ENCODE measurements around the gene C1QL3.

The C1QL3 gene

DNA sequence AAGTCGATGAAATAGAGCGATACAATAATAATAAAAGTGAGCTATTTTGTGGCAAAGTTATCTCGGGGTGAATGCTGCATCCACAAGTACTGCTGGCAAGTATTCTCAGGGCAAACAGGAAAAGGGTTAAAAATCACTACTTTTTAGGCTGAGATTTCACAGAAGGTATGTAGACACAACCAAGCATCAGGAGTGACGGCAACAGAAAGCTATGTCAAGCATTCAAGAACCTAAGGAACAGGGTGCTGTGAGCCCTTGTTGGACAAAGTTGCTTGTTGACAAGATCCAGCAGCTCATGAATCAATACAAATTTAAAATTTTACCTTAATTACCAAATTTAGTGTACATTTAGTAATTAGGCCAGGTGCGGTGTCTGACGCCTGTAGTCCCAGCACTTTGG lies 41.2 kb upstream of the C1QL3 start:
- Histone ChIP-seq H2AK5ac (ENCODE audit: low read depth, low read length) (no peak overlapping the region), H3K18ac (ENCODE audit: low read length) (no peak overlapping the region), H3K4me2 (ENCODE audit: insufficient read depth, low read length, poor library complexity, severe bottlenecking) (no peak overlapping the region), H2AFZ (ENCODE audit: low read length) (no peak overlapping the region), H3K27ac (replicated peaks; ENCODE audit: low read length) (no peak overlapping the region), H3K4me3 (ENCODE audit: low read length in 2 of 2) (no peak overlapping the region), H2BK15ac (ENCODE audit: low read length) (no peak overlapping the region), H3K36me3 (replicated peaks in 1 of 2; ENCODE audit: control insufficient read depth in 2 of 2, insufficient read depth in 2 of 2, low read length in 2 of 2) (no peaks in the 10 kb centered on the region), H3K27me3 (ENCODE audit: control insufficient read depth in 3 of 3, insufficient read depth in 3 of 3, low read depth in 1 of 3, low read length in 3 of 3) (no peaks in the 10 kb centered on the region), H2BK12ac (ENCODE audit: low read length) (no peak overlapping the region), H3K79me1 (ENCODE audit: low read depth, low read length) (no peaks in the 10 kb centered on the region), H3K4me1 (ENCODE audit: control insufficient read depth in 2 of 2, insufficient read depth in 1 of 2, low read depth in 1 of 2, low read length in 2 of 2) (peaks cover 0 to 2% of the 10 kb centered on the region in 2 donors), H3K4ac (ENCODE audit: low read length) (no peak overlapping the region), H3K9me3 (replicated peaks in 1 of 2; ENCODE audit: control insufficient read depth in 2 of 2, insufficient read depth in 1 of 2, low read depth in 1 of 2, low read length in 2 of 2) (no peaks in the 10 kb centered on the region), H4K8ac (ENCODE audit: low read depth, low read length) (no peak overlapping the region), H3K23ac (ENCODE audit: low read depth, low read length, poor library complexity) (no peak overlapping the region), H2BK120ac (ENCODE audit: low read depth, low read length) (no peak overlapping the region), H3K9ac (ENCODE audit: low read depth, low read length, poor library complexity) (no peak overlapping the region), H4K91ac (ENCODE audit: low read depth, low read length, poor library complexity) (no peak overlapping the region), H2BK5ac (ENCODE audit: low read length) (no peak overlapping the region), H3K14ac (ENCODE audit: low read length) (no peak overlapping the region)
- no peak for DNase-seq (ENCODE audit: low spot score)
- no CpG with 5 or more reads among the region's 6 CpGs for WGBS, 2 donors (ENCODE audit: extremely low coverage in 2 of 2, insufficient read length in 2 of 2, insufficient replicate concordance in 1 of 2)

DNA sequence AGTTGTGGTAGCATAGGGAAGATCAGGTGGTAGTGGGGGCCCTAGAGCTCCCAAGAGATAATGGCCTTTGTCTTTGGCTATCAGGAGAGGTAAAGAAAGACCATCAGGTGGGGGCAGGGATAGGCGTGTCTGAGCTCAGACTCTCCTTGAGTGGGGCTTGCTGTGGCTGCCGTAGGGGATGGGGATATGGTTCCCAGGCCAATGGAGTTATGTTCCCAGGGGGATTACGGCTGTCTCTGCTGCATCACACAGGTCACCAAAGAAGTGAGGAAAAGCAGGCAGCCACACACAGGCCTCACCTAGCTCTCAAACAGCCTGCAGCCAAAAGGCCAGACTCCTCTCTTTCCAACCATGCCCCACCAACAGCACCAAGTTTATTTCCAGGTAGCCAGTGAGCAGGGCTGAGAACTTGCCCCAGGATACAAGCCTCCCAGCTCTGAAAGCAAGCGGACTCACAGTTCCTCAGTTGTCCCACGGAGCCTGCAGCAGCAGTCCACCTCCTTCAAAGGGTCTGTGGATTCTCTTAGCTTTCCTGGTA lies 37.6 kb upstream of the C1QL3 start:
- Histone ChIP-seq H4K91ac (ENCODE audit: low read depth, low read length, poor library complexity) (no peak overlapping the region), H2BK120ac (ENCODE audit: low read depth, low read length) (no peak overlapping the region), H2BK15ac (ENCODE audit: low read length) (no peak overlapping the region), H3K18ac (ENCODE audit: low read length) (no peak overlapping the region), H3K79me1 (ENCODE audit: low read depth, low read length) (no peaks in the 10 kb centered on the region), H2AFZ (ENCODE audit: low read length) (no peak overlapping the region), H4K8ac (ENCODE audit: low read depth, low read length) (no peak overlapping the region), H2BK5ac (ENCODE audit: low read length) (no peak overlapping the region), H3K4me3 (ENCODE audit: low read length in 2 of 2) (no peak overlapping the region), H2BK12ac (ENCODE audit: low read length) (no peak overlapping the region), H2AK5ac (ENCODE audit: low read depth, low read length) (no peak overlapping the region), H3K14ac (ENCODE audit: low read length) (no peak overlapping the region), H3K4me2 (ENCODE audit: insufficient read depth, low read length, poor library complexity, severe bottlenecking) (no peak overlapping the region), H3K36me3 (replicated peaks in 1 of 2; ENCODE audit: control insufficient read depth in 2 of 2, insufficient read depth in 2 of 2, low read length in 2 of 2) (no peaks in the 10 kb centered on the region), H3K9me3 (replicated peaks in 1 of 2; ENCODE audit: control insufficient read depth in 2 of 2, insufficient read depth in 1 of 2, low read depth in 1 of 2, low read length in 2 of 2) (no peaks in the 10 kb centered on the region), H3K23ac (ENCODE audit: low read depth, low read length, poor library complexity) (no peak overlapping the region), H3K4me1 (ENCODE audit: control insufficient read depth in 2 of 2, insufficient read depth in 1 of 2, low read depth in 1 of 2, low read length in 2 of 2) (no peaks in the 10 kb centered on the region), H3K27ac (replicated peaks; ENCODE audit: low read length) (no peak overlapping the region), H3K9ac (ENCODE audit: low read depth, low read length, poor library complexity) (no peak overlapping the region), H3K4ac (ENCODE audit: low read length) (no peak overlapping the region), H3K27me3 (ENCODE audit: control insufficient read depth in 3 of 3, insufficient read depth in 3 of 3, low read depth in 1 of 3, low read length in 3 of 3) (no peaks in the 10 kb centered on the region)
- no CpG with 5 or more reads among the region's 5 CpGs for WGBS, 2 donors (ENCODE audit: extremely low coverage in 2 of 2, insufficient read length in 2 of 2, insufficient replicate concordance in 1 of 2)
- no peak for DNase-seq (ENCODE audit: low spot score)

DNA sequence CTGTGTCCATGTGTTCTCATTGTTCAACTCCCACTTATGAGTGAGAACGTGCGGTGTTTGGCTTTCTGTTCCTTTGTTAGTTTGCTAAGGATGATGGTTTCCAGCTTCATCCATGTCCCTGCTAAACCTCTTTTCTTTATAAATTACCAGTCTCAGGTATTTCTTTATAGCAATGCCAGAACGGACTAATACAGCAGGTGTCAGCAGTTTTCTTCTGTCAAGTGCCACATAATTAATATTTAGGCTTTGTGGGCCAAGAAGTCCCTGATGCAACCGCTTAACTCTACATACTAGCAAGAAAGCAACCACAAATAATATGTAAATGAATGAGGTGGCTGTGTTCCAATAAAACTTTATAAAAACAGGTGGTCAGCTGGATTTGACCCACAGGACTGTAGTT lies 26.3 kb upstream of the C1QL3 start:
- H2BK12ac ChIP-seq (ENCODE audit: low read length): no peak overlapping the region
- H3K27me3 ChIP-seq (ENCODE audit: control insufficient read depth in 3 of 3, insufficient read depth in 3 of 3, low read depth in 1 of 3, low read length in 3 of 3): peaks cover 0 to 4% (median 0%) of the 10 kb centered on the region in 3 experiments
- H3K18ac ChIP-seq (ENCODE audit: low read length): no peak overlapping the region
- WGBS, 2 donors (ENCODE audit: extremely low coverage in 2 of 2, insufficient read length in 2 of 2, insufficient replicate concordance in 1 of 2): no CpG with 5 or more reads among the region's 4 CpGs
- no peak overlapping the region for H3K23ac ChIP-seq (ENCODE audit: low read depth, low read length, poor library complexity)
- no peak overlapping the region for H3K4me3 ChIP-seq (ENCODE audit: low read length in 2 of 2)
- no peaks in the 10 kb centered on the region for H3K9me3 ChIP-seq (replicated peaks in 1 of 2; ENCODE audit: control insufficient read depth in 2 of 2, insufficient read depth in 1 of 2, low read depth in 1 of 2, low read length in 2 of 2)
- H3K9ac ChIP-seq (ENCODE audit: low read depth, low read length, poor library complexity): no peak overlapping the region
- H3K4me1 ChIP-seq (ENCODE audit: control insufficient read depth in 2 of 2, insufficient read depth in 1 of 2, low read depth in 1 of 2, low read length in 2 of 2): no peaks in the 10 kb centered on the region
- no peak for DNase-seq (ENCODE audit: low spot score)
- H3K36me3 ChIP-seq (replicated peaks in 1 of 2; ENCODE audit: control insufficient read depth in 2 of 2, insufficient read depth in 2 of 2, low read length in 2 of 2): no peaks in the 10 kb centered on the region
- H4K91ac ChIP-seq (ENCODE audit: low read depth, low read length, poor library complexity): no peak overlapping the region
- no peak overlapping the region for H3K4me2 ChIP-seq (ENCODE audit: insufficient read depth, low read length, poor library complexity, severe bottlenecking)
- H2BK15ac ChIP-seq (ENCODE audit: low read length): no peak overlapping the region
- no peak overlapping the region for H4K8ac ChIP-seq (ENCODE audit: low read depth, low read length)
- no peak overlapping the region for H2AK5ac ChIP-seq (ENCODE audit: low read depth, low read length)
- H2BK5ac ChIP-seq (ENCODE audit: low read length): no peak overlapping the region
- H3K14ac ChIP-seq (ENCODE audit: low read length): no peak overlapping the region
- H3K4ac ChIP-seq (ENCODE audit: low read length): no peak overlapping the region
- no peak overlapping the region for H2AFZ ChIP-seq (ENCODE audit: low read length)
- H3K79me1 ChIP-seq (ENCODE audit: low read depth, low read length): no peaks in the 10 kb centered on the region
- H2BK120ac ChIP-seq (ENCODE audit: low read depth, low read length): no peak overlapping the region
- H3K27ac ChIP-seq (replicated peaks; ENCODE audit: low read length): no peak overlapping the region

DNA sequence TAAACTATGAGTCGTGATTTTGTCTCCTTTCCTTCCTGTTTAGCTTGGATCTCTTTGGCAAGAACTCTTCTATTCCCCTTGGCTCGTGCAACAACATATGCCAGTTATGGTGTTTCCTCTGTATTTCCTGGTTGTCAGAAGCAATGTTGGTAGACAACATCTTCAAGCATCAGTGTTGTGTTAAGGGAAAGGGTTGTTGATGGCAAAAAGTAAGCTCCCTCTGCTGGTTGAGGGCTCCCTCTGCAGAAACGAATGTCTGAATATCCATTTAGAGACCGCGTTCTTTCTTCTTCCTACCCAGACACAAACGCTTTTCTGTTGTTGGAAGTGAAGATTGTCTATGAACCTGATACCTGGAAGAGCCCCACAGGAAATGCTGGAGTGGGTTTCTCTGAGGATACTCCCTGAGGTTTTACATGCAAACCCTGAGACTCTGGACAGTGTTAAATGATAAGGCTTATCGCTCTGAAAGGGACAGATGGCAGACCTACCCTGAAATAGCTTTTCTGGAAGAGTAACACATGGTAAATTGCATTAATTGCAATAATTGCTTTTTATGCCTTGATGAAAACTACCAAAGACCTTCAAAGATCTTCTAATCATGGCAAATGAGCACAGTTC lies 23.5 kb upstream of the C1QL3 start:
- Histone ChIP-seq H2BK15ac (ENCODE audit: low read length) (no peak overlapping the region), H3K27ac (replicated peaks; ENCODE audit: low read length) (no peak overlapping the region), H3K4me3 (ENCODE audit: low read length in 2 of 2) (no peak overlapping the region), H2BK120ac (ENCODE audit: low read depth, low read length) (no peak overlapping the region), H3K36me3 (replicated peaks in 1 of 2; ENCODE audit: control insufficient read depth in 2 of 2, insufficient read depth in 2 of 2, low read length in 2 of 2) (no peaks in the 10 kb centered on the region), H2AFZ (ENCODE audit: low read length) (no peak overlapping the region), H3K79me1 (ENCODE audit: low read depth, low read length) (no peaks in the 10 kb centered on the region), H3K23ac (ENCODE audit: low read depth, low read length, poor library complexity) (no peak overlapping the region), H3K4me1 (ENCODE audit: control insufficient read depth in 2 of 2, insufficient read depth in 1 of 2, low read depth in 1 of 2, low read length in 2 of 2) (no peaks in the 10 kb centered on the region), H2BK5ac (ENCODE audit: low read length) (no peak overlapping the region), H3K4me2 (ENCODE audit: insufficient read depth, low read length, poor library complexity, severe bottlenecking) (no peak overlapping the region), H3K9ac (ENCODE audit: low read depth, low read length, poor library complexity) (no peak overlapping the region), H3K18ac (ENCODE audit: low read length) (no peak overlapping the region), H3K9me3 (replicated peaks in 1 of 2; ENCODE audit: control insufficient read depth in 2 of 2, insufficient read depth in 1 of 2, low read depth in 1 of 2, low read length in 2 of 2) (no peaks in the 10 kb centered on the region), H4K91ac (ENCODE audit: low read depth, low read length, poor library complexity) (no peak overlapping the region), H3K14ac (ENCODE audit: low read length) (no peak overlapping the region), H4K8ac (ENCODE audit: low read depth, low read length) (no peak overlapping the region), H2AK5ac (ENCODE audit: low read depth, low read length) (no peak overlapping the region), H3K4ac (ENCODE audit: low read length) (no peak overlapping the region), H2BK12ac (ENCODE audit: low read length) (no peak overlapping the region), H3K27me3 (ENCODE audit: control insufficient read depth in 3 of 3, insufficient read depth in 3 of 3, low read depth in 1 of 3, low read length in 3 of 3) (peaks cover 0 to 7% (median 0%) of the 10 kb centered on the region in 3 experiments)
- no peak for DNase-seq (ENCODE audit: low spot score)
- no CpG with 5 or more reads among the region's 7 CpGs for WGBS, 2 donors (ENCODE audit: extremely low coverage in 2 of 2, insufficient read length in 2 of 2, insufficient replicate concordance in 1 of 2)
